GM19397 (cell line): ENCODE measurements around the gene PTPRD.
A peak's percentile ranks its signal among the peaks of the same experiment; 100 is the strongest.
"Not testable (repeated sequence)": the region's sequence is repeated elsewhere in the genome, so short reads cannot be mapped to it uniquely, and the experiment has no call there.

Experiments
- ATAC-seq: cut with Tn5 transposase; IDR thresholded peaks from one replicate; pipeline ENCODE4 v1.9.1; 2021; ENCODE audit warnings: mild to moderate bottlenecking, moderate library complexity; ENCODE audit not compliant: unreplicated experiment

PTPRD gene

GRCh38 chr9:10488937-10489336 lies 123.9 kb downstream of the PTPRD start:
- ATAC-seq = no peak

- no peak for ATAC-seq
Observed at GRCh38 chr9:10479172-10479571, 133.6 kb downstream of the PTPRD start.

GRCh38 chr9:10449201-10449617 lies 163.6 kb downstream of the PTPRD start:
- not testable (repeated sequence) for ATAC-seq

GRCh38 chr9:10447036-10447435 lies 165.8 kb downstream of the PTPRD start:
- no peak for ATAC-seq

- ATAC-seq = no peak
Observed at GRCh38 chr9:10443868-10444204, 169.0 kb downstream of the PTPRD start.

GRCh38 chr9:10443181-10443867 lies 169.5 kb downstream of the PTPRD start:
- ATAC-seq = no peak

- no peak for ATAC-seq
Observed at GRCh38 chr9:10438955-10439354, 173.8 kb downstream of the PTPRD start.

- no peak for ATAC-seq
Observed at GRCh38 chr9:10436756-10437155, 176.0 kb downstream of the PTPRD start.

- ATAC-seq = no peak
Observed at GRCh38 chr9:10434412-10434811, 178.4 kb downstream of the PTPRD start.

GRCh38 chr9:10411272-10411671 lies 201.5 kb downstream of the PTPRD start:
- no peak for ATAC-seq

- no peak for ATAC-seq
Observed at GRCh38 chr9:10403283-10403682, 209.5 kb downstream of the PTPRD start.

- no peak for ATAC-seq
Observed at GRCh38 chr9:10396615-10397014, 216.2 kb downstream of the PTPRD start.

- ATAC-seq = no peak
Observed at GRCh38 chr9:10387282-10387681, 225.5 kb downstream of the PTPRD start.

- no peak for ATAC-seq
Observed at GRCh38 chr9:10371824-10372223, 241.0 kb downstream of the PTPRD start.

- peak; percentile 86 for ATAC-seq
Observed at GRCh38 chr9:10366171-10366779, 246.5 kb downstream of the PTPRD start.

- ATAC-seq = no peak
Observed at GRCh38 chr9:10354591-10354990, 258.2 kb downstream of the PTPRD start.

- ATAC-seq = not testable (repeated sequence)
Observed at GRCh38 chr9:10345621-10346020, 267.2 kb downstream of the PTPRD start.

GRCh38 chr9:10341057-10341456 lies 271.7 kb downstream of the PTPRD start:
- no peak for ATAC-seq

- ATAC-seq = no peak
Observed at GRCh38 chr9:10339152-10339551, 273.6 kb downstream of the PTPRD start.

- ATAC-seq = no peak
Observed at GRCh38 chr9:10331157-10331556, 281.6 kb downstream of the PTPRD start.

GRCh38 chr9:10282084-10282483 lies 330.7 kb downstream of the PTPRD start:
- no peak for ATAC-seq

GRCh38 chr9:10274988-10275387 lies 337.8 kb downstream of the PTPRD start:
- no peak for ATAC-seq

- ATAC-seq = no peak
Observed at GRCh38 chr9:10274175-10274574, 338.6 kb downstream of the PTPRD start.
